ENCODE data around the gene MMADHC.

Gene MMADHC

GRCh38 chr2:149556452-149556851 lies 31.1 kb downstream of the MMADHC start:
- H3K27ac ChIP-seq (ENCODE audit: low read length, poor library complexity, severe bottlenecking), result no peak overlapping the region
- H2BK12ac ChIP-seq (ENCODE audit: low read length in 2 of 2), result no peak overlapping the region

GRCh38 chr2:149552830-149553229 lies 34.7 kb downstream of the MMADHC start:
- no peak overlapping the region for H3K9ac ChIP-seq (ENCODE audit: low read length)
- H3K14ac ChIP-seq (ENCODE audit: low read length in 2 of 2), result no peak overlapping the region
- no peak overlapping the region for H3K4me3 ChIP-seq (ENCODE audit: insufficient read depth in 1 of 2, low read depth in 1 of 2, low read length in 2 of 2)
- H2AK5ac ChIP-seq (ENCODE audit: low read length, severe bottlenecking), result no peak overlapping the region
- peak overlapping the region in 1 of 2 experiments; percentile 24 for H3K18ac ChIP-seq (ENCODE audit: low read depth in 1 of 2, low read length in 2 of 2)
- H3K27ac ChIP-seq (ENCODE audit: low read length, poor library complexity, severe bottlenecking), result no peak overlapping the region
- no peaks in the 10 kb centered on the region for H3K4me1 ChIP-seq (ENCODE audit: control insufficient read depth, insufficient read depth, low read depth, low read length)
- H2BK15ac ChIP-seq (ENCODE audit: low read depth, poor library complexity, severe bottlenecking), result no peak overlapping the region
- H2BK120ac ChIP-seq (ENCODE audit: low read depth, low read length), result no peak overlapping the region
- no peak overlapping the region for H4K91ac ChIP-seq (ENCODE audit: low read length)
- H3K36me3 ChIP-seq (ENCODE audit: control insufficient read depth in 1 of 2, insufficient read depth in 2 of 2, low read depth in 1 of 2, low read length in 2 of 2), result no peaks in the 10 kb centered on the region
- H3K9me3 ChIP-seq (ENCODE audit: control insufficient read depth, low read length), result no peaks in the 10 kb centered on the region
- H3K4ac ChIP-seq (ENCODE audit: low read depth in 1 of 2, low read length in 2 of 2), result no peak overlapping the region
- H3K4me2 ChIP-seq (ENCODE audit: low read length, poor library complexity, severe bottlenecking), result no peak overlapping the region
- no peak overlapping the region for H4K8ac ChIP-seq (ENCODE audit: low read length)
- H2BK5ac ChIP-seq (ENCODE audit: low read depth, low read length, poor library complexity, severe bottlenecking), result no peak overlapping the region
- no peak for DNase-seq
- WGBS, result 96% methylated on average over 2 of the region's 2 CpGs
- no peaks in the 10 kb centered on the region for H3K79me1 ChIP-seq (replicated peaks; ENCODE audit: low read length, poor library complexity, severe bottlenecking)
- H2BK12ac ChIP-seq (ENCODE audit: low read length in 2 of 2), result no peak overlapping the region
- no peak overlapping the region for H3K23ac ChIP-seq (ENCODE audit: low read length in 2 of 2)
- peaks cover 0 to 2% of the 10 kb centered on the region in 2 experiments for H3K27me3 ChIP-seq (ENCODE audit: control insufficient read depth in 1 of 2, insufficient read depth in 1 of 2, low read length in 2 of 2)
- no peak overlapping the region for H2AFZ ChIP-seq (ENCODE audit: low read depth, low read length)

More at GRCh38 chr2:149556452-149556851, 31.1 kb downstream of the MMADHC start:
- Histone ChIP-seq H2AFZ (ENCODE audit: low read depth, low read length) (no peak overlapping the region), H3K4me3 (ENCODE audit: insufficient read depth in 1 of 2, low read depth in 1 of 2, low read length in 2 of 2) (no peak overlapping the region), H3K36me3 (ENCODE audit: control insufficient read depth in 1 of 2, insufficient read depth in 2 of 2, low read depth in 1 of 2, low read length in 2 of 2) (no peaks in the 10 kb centered on the region), H3K23ac (ENCODE audit: low read length in 2 of 2) (no peak overlapping the region), H2BK5ac (ENCODE audit: low read depth, low read length, poor library complexity, severe bottlenecking) (no peak overlapping the region), H2BK15ac (ENCODE audit: low read depth, poor library complexity, severe bottlenecking) (no peak overlapping the region), H3K18ac (ENCODE audit: low read depth in 1 of 2, low read length in 2 of 2) (no peak overlapping the region), H3K9ac (ENCODE audit: low read length) (no peak overlapping the region), H3K4me1 (ENCODE audit: control insufficient read depth, insufficient read depth, low read depth, low read length) (no peaks in the 10 kb centered on the region), H2BK120ac (ENCODE audit: low read depth, low read length) (no peak overlapping the region), H3K14ac (ENCODE audit: low read length in 2 of 2) (no peak overlapping the region), H3K4me2 (ENCODE audit: low read length, poor library complexity, severe bottlenecking) (no peak overlapping the region), H3K79me1 (replicated peaks; ENCODE audit: low read length, poor library complexity, severe bottlenecking) (no peaks in the 10 kb centered on the region), H3K27me3 (ENCODE audit: control insufficient read depth in 1 of 2, insufficient read depth in 1 of 2, low read length in 2 of 2) (peaks cover 0 to 2% of the 10 kb centered on the region in 2 experiments), H2AK5ac (ENCODE audit: low read length, severe bottlenecking) (no peak overlapping the region), H4K91ac (ENCODE audit: low read length) (no peak overlapping the region), H3K9me3 (ENCODE audit: control insufficient read depth, low read length) (no peaks in the 10 kb centered on the region), H3K4ac (ENCODE audit: low read depth in 1 of 2, low read length in 2 of 2) (no peak overlapping the region), H4K8ac (ENCODE audit: low read length) (no peak overlapping the region)
- no CpG with 5 or more reads among the region's 1 CpG for WGBS
- no peak for DNase-seq

GRCh38 chr2:149552226-149552625 lies 35.3 kb downstream of the MMADHC start:
- Histone ChIP-seq H3K4me1 (ENCODE audit: control insufficient read depth, insufficient read depth, low read depth, low read length) (no peaks in the 10 kb centered on the region), H2BK5ac (ENCODE audit: low read depth, low read length, poor library complexity, severe bottlenecking) (no peak overlapping the region), H3K14ac (ENCODE audit: low read length in 2 of 2) (no peak overlapping the region), H3K23ac (ENCODE audit: low read length in 2 of 2) (no peak overlapping the region), H3K27me3 (ENCODE audit: control insufficient read depth in 1 of 2, insufficient read depth in 1 of 2, low read length in 2 of 2) (peaks cover 0 to 2% of the 10 kb centered on the region in 2 experiments), H2BK12ac (ENCODE audit: low read length in 2 of 2) (no peak overlapping the region), H3K18ac (ENCODE audit: low read depth in 1 of 2, low read length in 2 of 2) (no peak overlapping the region), H4K91ac (ENCODE audit: low read length) (no peak overlapping the region), H2AFZ (ENCODE audit: low read depth, low read length) (no peak overlapping the region), H2BK120ac (ENCODE audit: low read depth, low read length) (no peak overlapping the region), H3K4me2 (ENCODE audit: low read length, poor library complexity, severe bottlenecking) (no peak overlapping the region), H4K8ac (ENCODE audit: low read length) (no peak overlapping the region), H2AK5ac (ENCODE audit: low read length, severe bottlenecking) (no peak overlapping the region), H3K9me3 (ENCODE audit: control insufficient read depth, low read length) (no peaks in the 10 kb centered on the region), H2BK15ac (ENCODE audit: low read depth, poor library complexity, severe bottlenecking) (no peak overlapping the region), H3K9ac (ENCODE audit: low read length) (no peak overlapping the region), H3K4ac (ENCODE audit: low read depth in 1 of 2, low read length in 2 of 2) (no peak overlapping the region), H3K4me3 (ENCODE audit: insufficient read depth in 1 of 2, low read depth in 1 of 2, low read length in 2 of 2) (no peak overlapping the region), H3K27ac (ENCODE audit: low read length, poor library complexity, severe bottlenecking) (no peak overlapping the region), H3K79me1 (replicated peaks; ENCODE audit: low read length, poor library complexity, severe bottlenecking) (no peaks in the 10 kb centered on the region), H3K36me3 (ENCODE audit: control insufficient read depth in 1 of 2, insufficient read depth in 2 of 2, low read depth in 1 of 2, low read length in 2 of 2) (no peaks in the 10 kb centered on the region)
- WGBS, result 97% methylated on average over 3 of the region's 4 CpGs
- no peak for DNase-seq

GRCh38 chr2:149544692-149545091 lies 42.9 kb downstream of the MMADHC start:
- no peak overlapping the region for H2AFZ ChIP-seq (ENCODE audit: low read depth, low read length)
- peak overlapping the region; percentile 48 for H2BK15ac ChIP-seq (ENCODE audit: low read depth, poor library complexity, severe bottlenecking)
- H3K9me3 ChIP-seq (ENCODE audit: control insufficient read depth, low read length), result no peaks in the 10 kb centered on the region
- DNase-seq, result no peak
- no peak overlapping the region for H4K91ac ChIP-seq (ENCODE audit: low read length)
- no peak overlapping the region for H3K9ac ChIP-seq (ENCODE audit: low read length)
- peaks cover 0 to 6% of the 10 kb centered on the region in 2 experiments for H3K27me3 ChIP-seq (ENCODE audit: control insufficient read depth in 1 of 2, insufficient read depth in 1 of 2, low read length in 2 of 2)
- H2BK120ac ChIP-seq (ENCODE audit: low read depth, low read length), result no peak overlapping the region
- H4K8ac ChIP-seq (ENCODE audit: low read length), result no peak overlapping the region
- no peak overlapping the region for H2BK12ac ChIP-seq (ENCODE audit: low read length in 2 of 2)
- no peaks in the 10 kb centered on the region for H3K4me1 ChIP-seq (ENCODE audit: control insufficient read depth, insufficient read depth, low read depth, low read length)
- no peak overlapping the region for H3K4me2 ChIP-seq (ENCODE audit: low read length, poor library complexity, severe bottlenecking)
- H3K79me1 ChIP-seq (replicated peaks; ENCODE audit: low read length, poor library complexity, severe bottlenecking), result no peaks in the 10 kb centered on the region
- H3K18ac ChIP-seq (ENCODE audit: low read depth in 1 of 2, low read length in 2 of 2), result no peak overlapping the region
- H3K23ac ChIP-seq (ENCODE audit: low read length in 2 of 2), result no peak overlapping the region
- H3K4me3 ChIP-seq (ENCODE audit: insufficient read depth in 1 of 2, low read depth in 1 of 2, low read length in 2 of 2), result no peak overlapping the region
- WGBS, result 100% methylated on average over 1 of the region's 1 CpG
- H2AK5ac ChIP-seq (ENCODE audit: low read length, severe bottlenecking), result no peak overlapping the region
- no peak overlapping the region for H3K14ac ChIP-seq (ENCODE audit: low read length in 2 of 2)
- H3K27ac ChIP-seq (ENCODE audit: low read length, poor library complexity, severe bottlenecking), result no peak overlapping the region
- no peaks in the 10 kb centered on the region for H3K36me3 ChIP-seq (ENCODE audit: control insufficient read depth in 1 of 2, insufficient read depth in 2 of 2, low read depth in 1 of 2, low read length in 2 of 2)
- no peak overlapping the region for H3K4ac ChIP-seq (ENCODE audit: low read depth in 1 of 2, low read length in 2 of 2)
- no peak overlapping the region for H2BK5ac ChIP-seq (ENCODE audit: low read depth, low read length, poor library complexity, severe bottlenecking)

All from mesenchymal stem cell (in vitro differentiated cells and primary cell).